Activated CD4-positive, alpha-beta memory T cell treated with anti-CD3 and anti-CD28 coated beads for 36 hours (primary cell): ENCODE results near the gene TUBA8. TPM values are rescaled to one million over a fixed set of nuclear protein-coding genes. Genes with fewer than 3 reads are reported as not detected.
"Not testable (repeated sequence)": the region's sequence is repeated elsewhere in the genome, so short reads cannot be mapped to it uniquely, and the experiment has no call there.

Experiments used
- CTCF ChIA-PET: fragments of 350-600 bp; sonication (Branson Sonifier 250); formaldehyde crosslinking; loops from one replicate; lab custom pipeline; 2021; ENCODE audit warnings: antibody characterized with exemption, inconsistent platforms; lab: Charles Lee
- POLR2A ChIA-PET: fragments of 350-600 bp; sonication (Branson Sonifier 250); formaldehyde crosslinking; loops from one replicate; lab custom pipeline; 2021; ENCODE audit warnings: antibody characterized with exemption; lab: Charles Lee
- DNase-seq: peaks from one replicate; pipeline ENCODE4 v3.0.0-alpha.2; 2020
- H3K27ac Mint-ChIP-seq: one replicate; pipeline ENCODE4 v1.8.0; 2021; ENCODE audit warnings: mixed read lengths
- H3K27me3 Mint-ChIP-seq: one replicate; pipeline ENCODE4 v1.8.0; 2021; ENCODE audit warnings: mixed read lengths
- H3K36me3 Mint-ChIP-seq: one replicate; pipeline ENCODE4 v1.8.0; 2021; ENCODE audit warnings: mixed read lengths
- H3K4me1 Mint-ChIP-seq: one replicate; pipeline ENCODE4 v1.8.0; 2021; ENCODE audit warnings: low read depth, mixed read lengths
- H3K4me3 Mint-ChIP-seq: one replicate; pipeline ENCODE4 v1.8.0; 2021; ENCODE audit warnings: mild to moderate bottlenecking, mixed read lengths
- H3K9me3 Mint-ChIP-seq: one replicate; pipeline ENCODE4 v1.8.0; 2021; ENCODE audit warnings: mixed read lengths
- intact Hi-C: fragments of 100-400 bp; cut with micrococcal nuclease; formaldehyde crosslinking; loops from one replicate; pipeline ENCODE4 v1.15.1; 2023
- total RNA-seq, 2 experiments: library from RNA; stranded (reverse); gene quantifications; one replicate each; pipeline ENCODE4 v1.2.3, GENCODE V29; 2021

The TUBA8 gene
- 1 to 10 TPM; 3.3 to 4.3 TPM for total RNA-seq

GRCh38 chr22:18110194-18110953 is at the start of gene TUBA8:
TUBA8 (plus strand) TSS chr22:18110809; CDS start chr22:18110866, 57 bp downstream.
- Mint-ChIP-seq H3K27me3 (peaks cover 22% of the 10 kb centered on the region), H3K36me3 (peaks cover 20% of the 10 kb centered on the region), H3K4me1 (peaks cover 46% of the 10 kb centered on the region), H3K9me3 (peaks cover 29% of the 10 kb centered on the region), H3K27ac (no peak within 1 kb of the TSS), H3K4me3 (peak within 1 kb of the TSS; percentile 61)
- POLR2A ChIA-PET: no interaction called here
- CTCF ChIA-PET: interaction anchor here (1.1 to 1.9 kb wide), 3 partner anchors 10 to 46 kb away, joined by 4 to 11 read pairs (median 4); partner anchors contain the start of gene PEX26
- DNase-seq: peak; percentile 59
- intact Hi-C loops: no loop called here

GRCh38 chr22:18062421-18062820 is 48.2 kb upstream of the TUBA8 start:
- Mint-ChIP-seq H3K4me1 (no peaks in the 10 kb centered on the region), H3K9me3 (no peaks in the 10 kb centered on the region), H3K27ac (no peak overlapping the region), H3K4me3 (no peak overlapping the region), H3K27me3 (peaks cover 32% of the 10 kb centered on the region), H3K36me3 (no peaks in the 10 kb centered on the region)
- intact Hi-C loops: no loop called here
- ChIA-PET POLR2A (no interaction called here), CTCF (interaction anchor here (1.2 to 1.9 kb wide), 3 partner anchors 9 to 276 kb away, joined by 3 to 8 read pairs (median 4); no protein-coding TSS in a partner anchor)
- no peak for DNase-seq

GRCh38 chr22:18063306-18063705 is 47.3 kb upstream of the TUBA8 start:
- Mint-ChIP-seq H3K27ac (no peak overlapping the region), H3K4me1 (no peaks in the 10 kb centered on the region), H3K4me3 (no peak overlapping the region), H3K27me3 (peaks cover 37% of the 10 kb centered on the region), H3K9me3 (no peaks in the 10 kb centered on the region), H3K36me3 (no peaks in the 10 kb centered on the region)
- ChIA-PET CTCF (interaction anchor here (0.7 to 1.9 kb wide), 4 partner anchors 8 to 277 kb away, joined by 3 to 8 read pairs (median 4); partner anchors contain the start of gene PEX26), POLR2A (interaction anchor here (0.7 kb wide), 1 partner anchor 350 kb away, joined by 3 read pairs; no protein-coding TSS in a partner anchor)
- DNase-seq: no peak
- intact Hi-C loops: no loop called here

GRCh38 chr22:18063715-18064114 is 46.9 kb upstream of the TUBA8 start:
- H3K9me3 Mint-ChIP-seq, intact Hi-C loops, H3K27ac Mint-ChIP-seq, H3K36me3 Mint-ChIP-seq, H3K4me1 Mint-ChIP-seq, DNase-seq, H3K4me3 Mint-ChIP-seq: not testable (repeated sequence)
- POLR2A ChIA-PET: interaction anchor here (0.7 kb wide), 1 partner anchor 350 kb away, joined by 3 read pairs; no protein-coding TSS in a partner anchor
- CTCF ChIA-PET: interaction anchor here (0.7 to 1.9 kb wide), 3 partner anchors 8 to 278 kb away, joined by 3 to 8 read pairs (median 4); partner anchors contain the start of gene PEX26
- H3K27me3 Mint-ChIP-seq: peaks cover 37% of the 10 kb centered on the region

- H3K4me1 Mint-ChIP-seq: no peaks in the 10 kb centered on the region
- no peaks in the 10 kb centered on the region for H3K9me3 Mint-ChIP-seq
- POLR2A ChIA-PET: no interaction called here
- no peak overlapping the region for H3K4me3 Mint-ChIP-seq
- no peaks in the 10 kb centered on the region for H3K36me3 Mint-ChIP-seq
- DNase-seq: no peak
- peaks cover 34% of the 10 kb centered on the region for H3K27me3 Mint-ChIP-seq
- intact Hi-C loops: no loop called here
- no peak overlapping the region for H3K27ac Mint-ChIP-seq
- CTCF ChIA-PET: interaction anchor here (0.8 to 1.1 kb wide), 2 partner anchors 10 to 12 kb away, joined by 3 to 4 read pairs; no protein-coding TSS in a partner anchor
Observed at GRCh38 chr22:18064636-18065035, 46.0 kb upstream of the TUBA8 start.

GRCh38 chr22:18065256-18065655 is 45.4 kb upstream of the TUBA8 start:
- Mint-ChIP-seq H3K9me3 (no peaks in the 10 kb centered on the region), H3K27ac (no peak overlapping the region), H3K4me1 (no peaks in the 10 kb centered on the region), H3K27me3 (peaks cover 34% of the 10 kb centered on the region), H3K36me3 (no peaks in the 10 kb centered on the region), H3K4me3 (no peak overlapping the region)
- CTCF ChIA-PET: interaction anchor here (0.8 to 1.1 kb wide), 2 partner anchors 9 to 11 kb away, joined by 3 to 4 read pairs; no protein-coding TSS in a partner anchor
- intact Hi-C loops: no loop called here
- DNase-seq: no peak
- POLR2A ChIA-PET: no interaction called here

GRCh38 chr22:18066181-18066859 is 44.3 kb upstream of the TUBA8 start:
- Mint-ChIP-seq H3K9me3 (no peaks in the 10 kb centered on the region), H3K4me3 (no peak overlapping the region), H3K36me3 (no peaks in the 10 kb centered on the region), H3K27ac (no peak overlapping the region), H3K27me3 (peaks cover 33% of the 10 kb centered on the region), H3K4me1 (no peaks in the 10 kb centered on the region)
- CTCF ChIA-PET: no interaction called here
- intact Hi-C loops: no loop called here
- no peak for DNase-seq
- POLR2A ChIA-PET: no interaction called here

GRCh38 chr22:18067121-18067520 is 43.5 kb upstream of the TUBA8 start:
- Mint-ChIP-seq H3K27ac (no peak overlapping the region), H3K27me3 (peaks cover 31% of the 10 kb centered on the region), H3K4me1 (no peaks in the 10 kb centered on the region), H3K9me3 (no peaks in the 10 kb centered on the region), H3K36me3 (no peaks in the 10 kb centered on the region), H3K4me3 (no peak overlapping the region)
- ChIA-PET CTCF (no interaction called here), POLR2A (no interaction called here)
- no peak for DNase-seq
- intact Hi-C loops: no loop called here

GRCh38 chr22:18067548-18068341 is 42.9 kb upstream of the TUBA8 start:
- H3K36me3 Mint-ChIP-seq: no peaks in the 10 kb centered on the region
- peaks cover 31% of the 10 kb centered on the region for H3K27me3 Mint-ChIP-seq
- no peak overlapping the region for H3K4me3 Mint-ChIP-seq
- intact Hi-C loops: no loop called here
- DNase-seq: no peak
- no peaks in the 10 kb centered on the region for H3K4me1 Mint-ChIP-seq
- ChIA-PET POLR2A (no interaction called here), CTCF (no interaction called here)
- H3K27ac Mint-ChIP-seq: no peak overlapping the region
- no peaks in the 10 kb centered on the region for H3K9me3 Mint-ChIP-seq

GRCh38 chr22:18068381-18068988 is 42.1 kb upstream of the TUBA8 start:
- Mint-ChIP-seq H3K4me1 (no peaks in the 10 kb centered on the region), H3K4me3 (no peak overlapping the region), H3K36me3 (no peaks in the 10 kb centered on the region), H3K9me3 (no peaks in the 10 kb centered on the region), H3K27me3 (peaks cover 31% of the 10 kb centered on the region), H3K27ac (no peak overlapping the region)
- intact Hi-C loops: no loop called here
- ChIA-PET POLR2A (no interaction called here), CTCF (no interaction called here)
- no peak for DNase-seq

- Mint-ChIP-seq H3K27me3 (peaks cover 31% of the 10 kb centered on the region), H3K36me3 (no peaks in the 10 kb centered on the region), H3K4me1 (no peaks in the 10 kb centered on the region), H3K9me3 (no peaks in the 10 kb centered on the region), H3K27ac (no peak overlapping the region), H3K4me3 (no peak overlapping the region)
- POLR2A ChIA-PET: no interaction called here
- DNase-seq: no peak
- intact Hi-C loops: no loop called here
- CTCF ChIA-PET: interaction anchor here (1.5 kb wide), 1 partner anchor 239 kb away, joined by 8 read pairs; no protein-coding TSS in a partner anchor
Observed at GRCh38 chr22:18069041-18069440, 41.6 kb upstream of the TUBA8 start.
